Epithelial cell of esophagus (primary cell): Measurements from ENCODE around the gene BICDL2.

Source experiments
- DNase-seq: peaks from one replicate; pipeline ENCODE4 v3.0.0; 2010; ENCODE audit warnings: low read depth
- H3K4me3 ChIP-seq: 2 replicates; pipeline ENCODE4 v1.5.1; 2011; ENCODE audit warnings: mild to moderate bottlenecking, low read length, control low read depth
- CTCF ChIP-seq: IDR thresholded peaks from 2 replicates; pipeline ENCODE4 v1.5.1; 2011; ENCODE audit warnings: low read depth, mild to moderate bottlenecking, low read length, control low read depth, inconsistent platforms; ENCODE audit not compliant: insufficient read depth; ENCODE audit errors: missing control alignments

BICDL2 gene

DNA sequence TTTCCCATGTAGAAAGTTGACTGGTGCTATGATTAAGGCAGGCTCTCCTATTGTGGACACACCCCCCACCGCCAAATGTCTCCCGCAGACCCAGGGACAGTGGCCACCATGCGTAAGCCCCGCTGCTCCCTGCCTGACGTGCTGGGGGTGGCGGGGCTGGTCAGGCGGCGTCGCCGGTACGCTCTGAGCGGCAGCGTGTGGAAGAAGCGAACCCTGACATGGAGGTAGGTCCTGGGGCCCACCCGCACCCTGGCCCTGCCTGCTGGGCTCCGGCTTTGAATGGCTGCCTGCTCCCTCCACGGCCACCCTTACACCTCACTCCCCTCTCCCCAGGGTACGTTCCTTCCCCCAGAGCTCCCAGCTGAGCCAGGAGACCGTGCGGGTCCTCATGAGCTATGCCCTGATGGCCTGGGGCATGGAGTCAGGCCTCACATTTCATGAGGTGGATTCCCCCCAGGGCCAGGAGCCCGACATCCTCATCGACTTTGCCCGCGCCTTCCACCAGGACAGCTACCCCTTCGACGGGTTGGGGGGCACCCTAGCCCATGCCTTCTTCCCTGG, 13.3 kb upstream of the BICDL2 start:
- H3K4me3 ChIP-seq = no peak overlapping the region
- no peak for DNase-seq
- TF ChIP-seq CTCF = no peak

- no peak for DNase-seq
- no peak for TF ChIP-seq CTCF
- H3K4me3 ChIP-seq = no peak overlapping the region
Measured at GRCh38 chr16:3047387-3047720, 10.6 kb upstream of the BICDL2 start.

- TF ChIP-seq CTCF = no peak
- H3K4me3 ChIP-seq = no peak overlapping the region
- DNase-seq = no peak
Measured at GRCh38 chr16:3046641-3047386, 10.1 kb upstream of the BICDL2 start.

- DNase-seq = no peak
- peak within 1 kb of the TSS; percentile 37 for H3K4me3 ChIP-seq
- no peak for TF ChIP-seq CTCF
Measured at GRCh38 chr16:3045758-3046640, 9.3 kb upstream of the BICDL2 start, which contains the start of gene MMP25. TSS of gene MMP25 (plus strand) at chr16:3046561. CDS start at chr16:3046918, 357 bp downstream.

GRCh38 chr16:3044708-3045107, 8.0 kb upstream of the BICDL2 start:
- no peak for TF ChIP-seq CTCF
- no peak for DNase-seq
- no peak overlapping the region for H3K4me3 ChIP-seq

- DNase-seq = no peak
Measured at GRCh38 chr16:3042376-3042775, 5.6 kb upstream of the BICDL2 start.

More at GRCh38 chr16:3042376-3042775, 5.6 kb upstream of the BICDL2 start:
- H3K4me3 ChIP-seq = no peak overlapping the region
- TF ChIP-seq CTCF = no peak
